Dermis microvascular lymphatic vessel endothelial cell (primary cell): Measurements from ENCODE around the gene MIB2. TPM values are rescaled to one million over a fixed set of nuclear protein-coding genes. Genes with fewer than 3 reads are reported as not detected.
"Not testable (repeated sequence)": the region's sequence is repeated elsewhere in the genome, so short reads cannot be mapped to it uniquely, and the experiment has no call there.

Source experiments
- DNase-seq, 2 donors: peaks; one replicate each; pipeline versions ENCODE4 v3.0.0 to v3.0.0-alpha.2; 2010; ENCODE audit warnings: low read depth in 2 of 2
- total RNA-seq: library from RNA; depleted of rRNA; stranded (reverse); fragments of >200 nt; gene quantifications from 2 replicates; pipeline ENCODE4 v1.2.1, GENCODE V29; 2014

Gene MIB2
- total RNA-seq, 1 donor from 2014 or later, result 21.4 TPM

DNA sequence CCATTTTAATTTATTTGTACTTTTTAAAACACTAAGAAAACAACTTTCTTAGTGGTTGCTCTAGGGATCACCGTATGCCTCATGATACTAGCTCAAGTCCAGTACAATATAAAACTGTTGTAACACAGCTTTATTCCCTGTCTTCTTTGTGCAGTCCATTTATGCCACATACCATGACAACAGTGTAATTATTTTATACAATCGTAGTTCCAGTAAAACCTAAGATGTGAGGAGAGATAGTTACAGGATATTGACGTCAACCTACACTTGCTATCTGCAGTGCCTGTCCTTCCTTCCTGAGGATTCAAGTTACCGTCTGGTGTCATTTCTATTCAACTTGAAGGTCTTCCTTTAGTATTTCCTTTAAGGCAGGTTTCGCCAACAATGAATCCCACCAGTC, 31.0 kb downstream of the MIB2 start:
- peak in 1 of 2 donors; percentile 52 for DNase-seq

GRCh38 chr1:1647567-1648241, 32.4 kb downstream of the MIB2 start:
- not testable (repeated sequence) for DNase-seq

DNA sequence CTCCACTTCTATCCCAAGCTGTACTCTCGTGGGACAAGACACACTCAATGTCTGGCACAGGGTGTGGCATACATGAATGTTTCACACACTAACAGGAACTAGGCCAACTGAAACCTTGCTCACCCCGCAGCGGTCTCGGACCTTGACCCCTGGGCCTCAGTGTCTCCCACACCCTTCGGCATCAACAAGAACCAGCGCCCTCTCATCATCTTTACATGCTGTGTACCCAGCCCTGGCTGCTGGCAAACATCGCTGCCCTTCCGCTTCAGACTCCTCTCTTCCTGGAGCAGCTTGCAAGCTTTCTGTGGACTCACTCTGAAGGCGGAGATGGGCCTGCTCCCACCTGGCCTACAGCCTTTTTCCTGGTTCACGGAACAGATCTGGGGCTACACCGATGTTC, 33.0 kb downstream of the MIB2 start:
- not testable (repeated sequence) for DNase-seq

- DNase-seq, result peak; percentile 90 to 94
Measured at GRCh38 chr1:1658583-1659549, 43.6 kb downstream of the MIB2 start, which contains the start of gene CDK11B. Gene CDK11B (minus strand): TSS chr1:1659004. CDS start chr1:1657485, 1,519 bp downstream.

DNA sequence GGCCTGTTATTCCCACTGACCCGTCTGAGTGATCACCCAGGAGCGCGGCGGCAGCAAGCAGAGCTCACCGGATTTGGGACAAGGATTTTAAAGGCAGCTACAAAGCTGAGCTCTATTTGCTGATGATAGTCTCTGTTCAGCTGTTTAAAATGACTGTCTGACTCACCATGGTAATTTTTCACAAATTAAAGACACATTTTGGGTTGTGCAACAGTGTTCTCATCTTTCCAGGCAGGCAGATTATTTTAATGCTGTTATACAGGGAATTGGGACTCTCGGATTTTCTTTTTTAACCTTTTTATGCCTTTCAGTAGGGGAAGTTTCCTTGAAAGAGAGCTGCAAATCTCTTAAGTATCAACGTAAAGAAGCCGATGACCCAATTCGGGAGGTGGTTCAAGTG, 47.1 kb downstream of the MIB2 start:
- not testable (repeated sequence) for DNase-seq

GRCh38 chr1:1662830-1663560, 47.7 kb downstream of the MIB2 start:
- not testable (repeated sequence) for DNase-seq

GRCh38 chr1:1664318-1664717, 49.0 kb downstream of the MIB2 start:
- DNase-seq, result not testable (repeated sequence)

GRCh38 chr1:1664941-1665814, 49.9 kb downstream of the MIB2 start:
- no peak for DNase-seq

- no peak for DNase-seq
Measured at GRCh38 chr1:1665815-1666251, 50.5 kb downstream of the MIB2 start.

- DNase-seq, result no peak
Measured at GRCh38 chr1:1666526-1666925, 51.2 kb downstream of the MIB2 start.

- peak in 1 of 2 donors; percentile 42 for DNase-seq
Measured at GRCh38 chr1:1669468-1670440, 54.5 kb downstream of the MIB2 start.

GRCh38 chr1:1670866-1671265, 55.6 kb downstream of the MIB2 start:
- no peak for DNase-seq

DNA sequence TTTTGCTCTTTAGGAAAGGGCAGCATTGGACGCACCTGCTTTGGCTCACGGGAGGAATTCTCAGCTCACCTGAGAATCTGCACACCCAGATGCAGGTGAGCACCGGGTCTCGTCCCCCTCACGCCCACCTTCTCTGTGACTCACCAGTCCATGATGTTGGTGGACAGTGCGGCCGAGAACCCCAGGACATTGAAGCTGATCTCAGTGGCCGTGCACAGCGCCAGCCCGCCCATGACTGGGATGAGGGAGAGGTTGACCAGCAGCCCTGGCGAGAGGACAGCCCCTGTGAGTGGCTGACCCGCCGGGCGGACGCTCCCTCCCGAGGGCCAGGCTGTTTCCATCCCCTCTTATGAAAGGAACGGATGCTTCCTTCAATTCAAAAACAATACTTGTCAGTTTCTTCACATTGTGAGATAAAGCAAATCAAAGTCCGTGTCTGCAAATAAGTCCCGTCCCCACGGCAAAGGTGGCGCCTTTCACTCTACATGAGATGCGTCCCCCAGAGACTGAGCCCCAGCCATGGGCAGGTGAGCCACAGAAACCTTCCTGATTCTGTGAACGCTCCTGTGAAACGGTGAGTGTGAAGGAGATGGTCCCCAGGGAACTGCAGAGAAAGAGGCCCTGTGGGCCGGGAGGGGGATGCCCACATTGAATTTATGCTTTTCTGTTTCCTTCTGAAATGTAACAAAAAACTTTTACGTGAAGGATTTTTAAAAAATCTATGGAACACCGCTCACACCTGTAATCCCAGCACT, 56.2 kb downstream of the MIB2 start:
- DNase-seq, result no peak

GRCh38 chr1:1672181-1672965, 57.1 kb downstream of the MIB2 start:
- no peak for DNase-seq

DNA sequence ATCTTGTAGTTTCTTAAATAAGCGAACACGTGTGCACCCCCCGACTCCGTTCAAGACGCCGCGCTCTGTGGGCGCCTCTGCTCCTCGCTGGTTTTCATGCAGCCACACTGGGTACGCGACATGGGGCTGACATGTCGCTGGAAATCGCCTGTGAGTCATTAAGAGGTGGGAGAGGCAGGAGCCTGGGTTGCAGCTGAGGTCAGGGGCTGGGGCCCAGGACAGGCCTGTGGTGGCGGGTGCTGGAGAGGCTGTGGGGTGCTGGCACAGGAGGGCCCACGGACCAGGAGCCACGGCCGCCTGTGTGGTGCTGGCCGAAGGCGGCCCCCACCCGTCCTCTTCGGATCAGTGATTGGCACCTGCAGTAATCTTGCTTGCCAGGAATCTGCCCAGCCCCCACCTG, 59.5 kb downstream of the MIB2 start:
- not testable (repeated sequence) for DNase-seq

DNA sequence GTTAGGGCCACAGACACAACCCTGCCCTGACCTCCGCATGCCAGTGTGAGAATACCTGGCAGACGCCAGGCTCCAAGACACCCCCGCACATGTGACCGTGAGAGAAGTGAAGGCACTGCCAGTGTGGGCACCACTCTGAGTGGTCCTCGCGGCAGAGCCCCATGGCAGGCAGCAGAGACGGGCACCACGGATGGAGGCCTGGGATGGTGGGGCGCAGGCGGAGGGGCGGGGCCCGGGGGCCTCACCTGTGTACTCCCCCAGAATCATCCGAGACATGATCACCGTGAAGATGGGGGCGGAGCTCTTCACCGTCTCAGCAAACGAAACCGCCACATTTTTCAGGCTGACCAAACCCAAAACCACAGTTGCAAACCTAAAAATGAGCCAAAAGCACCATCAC, 59.9 kb downstream of the MIB2 start:
- DNase-seq, result not testable (repeated sequence)

DNA sequence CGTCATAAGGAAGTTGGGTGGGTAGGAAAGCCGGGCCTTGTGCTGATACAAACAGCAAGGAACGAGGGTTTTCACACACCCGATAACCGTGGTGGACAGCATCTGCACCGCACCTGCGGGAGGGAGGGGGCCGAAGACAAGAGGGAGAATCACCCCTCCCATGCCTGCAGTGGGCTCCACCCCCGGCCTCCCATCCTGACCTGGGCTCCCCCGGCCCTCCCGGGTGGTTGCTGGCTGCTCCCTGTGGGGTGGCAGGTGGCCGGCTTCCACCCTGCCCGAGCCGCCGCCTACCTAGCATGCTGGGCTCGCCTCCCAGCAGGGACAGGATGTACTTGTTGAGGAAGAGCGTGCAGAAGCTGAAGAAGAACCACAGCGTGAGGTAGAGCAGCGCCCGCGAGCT, 60.8 kb downstream of the MIB2 start:
- not testable (repeated sequence) for DNase-seq
